HG03521 (cell line): ENCODE results near the gene CHST15.

Experiments
- ATAC-seq: cut with Tn5 transposase; IDR thresholded peaks from one replicate; pipeline ENCODE4 v1.9.1; 2021; ENCODE audit warnings: mild to moderate bottlenecking, moderate library complexity; ENCODE audit not compliant: unreplicated experiment

The CHST15 gene

GRCh38 chr10:124066781-124067714 lies 26.4 kb downstream of the CHST15 start:
- ATAC-seq = no peak

GRCh38 chr10:124066126-124066700 lies 27.2 kb downstream of the CHST15 start:
- no peak for ATAC-seq

- ATAC-seq = no peak
Measured at GRCh38 chr10:124065382-124066125, 27.8 kb downstream of the CHST15 start.

GRCh38 chr10:124064676-124065075 lies 28.7 kb downstream of the CHST15 start:
- ATAC-seq = no peak

GRCh38 chr10:124063750-124064603 lies 29.4 kb downstream of the CHST15 start:
- no peak for ATAC-seq

GRCh38 chr10:124062390-124062789 lies 31.0 kb downstream of the CHST15 start:
- ATAC-seq = no peak

- ATAC-seq = no peak
Measured at GRCh38 chr10:124061030-124061429, 32.4 kb downstream of the CHST15 start.

- no peak for ATAC-seq
Measured at GRCh38 chr10:124060148-124060720, 33.2 kb downstream of the CHST15 start.

GRCh38 chr10:124059551-124059950 lies 33.8 kb downstream of the CHST15 start:
- ATAC-seq = no peak

- no peak for ATAC-seq
Measured at GRCh38 chr10:124058346-124059003, 34.9 kb downstream of the CHST15 start.

- no peak for ATAC-seq
Measured at GRCh38 chr10:124057601-124058000, 35.8 kb downstream of the CHST15 start.

GRCh38 chr10:124056337-124056980 lies 36.9 kb downstream of the CHST15 start:
- ATAC-seq = no peak

GRCh38 chr10:124053971-124054370 lies 39.4 kb downstream of the CHST15 start:
- ATAC-seq = no peak

- no peak for ATAC-seq
Measured at GRCh38 chr10:124052561-124052960, 40.8 kb downstream of the CHST15 start.

GRCh38 chr10:124050021-124051015 lies 43.1 kb downstream of the CHST15 start:
- ATAC-seq = no peak

- no peak for ATAC-seq
Measured at GRCh38 chr10:124049484-124049883, 43.9 kb downstream of the CHST15 start.

- ATAC-seq = no peak
Measured at GRCh38 chr10:124048371-124049290, 44.8 kb downstream of the CHST15 start.
